ENCODE data around the gene ZNF674.
"Not testable (repeated sequence)": the region's sequence is repeated elsewhere in the genome, so short reads cannot be mapped to it uniquely, and the experiment has no call there.

The ZNF674 gene

GRCh38 chrX:46569621-46570020, 24.4 kb upstream of the ZNF674 start:
- no peak for DNase-seq (ENCODE audit: low read depth in 3 of 3)

DNA sequence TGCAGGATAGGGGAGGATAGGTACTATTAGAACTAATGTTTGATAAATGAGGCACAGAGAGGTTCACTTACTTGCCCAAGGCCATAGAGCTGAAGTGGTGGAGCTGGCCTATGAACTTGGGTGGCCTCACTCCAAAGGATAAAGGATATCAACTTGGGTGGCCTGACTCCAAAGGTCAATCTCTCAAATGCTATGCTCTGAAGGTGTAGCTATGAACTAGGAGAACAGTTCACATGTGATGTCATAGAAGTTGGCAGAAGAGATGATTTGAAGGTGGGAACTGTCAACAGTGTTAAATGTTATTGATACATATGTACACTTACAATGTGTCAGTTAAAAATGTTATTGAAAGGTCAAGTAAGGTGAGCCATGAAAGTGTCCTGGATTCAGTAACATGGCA, 22.2 kb upstream of the ZNF674 start:
- no peak for DNase-seq (ENCODE audit: low read depth in 3 of 3)

GRCh38 chrX:46561824-46562657, 16.8 kb upstream of the ZNF674 start:
- DNase-seq (ENCODE audit: low read depth in 3 of 3) = no peak

DNA sequence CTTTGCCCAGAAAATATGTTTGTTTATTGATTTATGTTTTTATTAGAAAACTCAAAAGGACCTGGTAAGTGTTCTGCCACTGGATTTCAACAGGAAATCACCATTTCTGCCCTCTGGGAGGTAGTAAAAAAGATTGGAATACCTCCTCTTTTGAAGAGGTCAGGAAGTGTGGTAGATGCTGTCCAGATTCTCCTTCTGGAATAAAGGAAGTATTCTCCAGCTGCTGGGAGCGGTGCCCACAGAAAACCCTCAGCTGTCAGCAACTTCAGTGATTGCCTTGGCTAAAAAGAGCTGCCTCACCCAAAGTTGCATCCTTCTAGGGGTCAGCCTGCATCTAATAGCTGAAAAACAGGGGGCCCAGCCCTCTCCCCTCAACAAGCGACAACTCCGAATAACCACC, 13.8 kb upstream of the ZNF674 start:
- no peak for DNase-seq (ENCODE audit: low read depth in 3 of 3)

DNA sequence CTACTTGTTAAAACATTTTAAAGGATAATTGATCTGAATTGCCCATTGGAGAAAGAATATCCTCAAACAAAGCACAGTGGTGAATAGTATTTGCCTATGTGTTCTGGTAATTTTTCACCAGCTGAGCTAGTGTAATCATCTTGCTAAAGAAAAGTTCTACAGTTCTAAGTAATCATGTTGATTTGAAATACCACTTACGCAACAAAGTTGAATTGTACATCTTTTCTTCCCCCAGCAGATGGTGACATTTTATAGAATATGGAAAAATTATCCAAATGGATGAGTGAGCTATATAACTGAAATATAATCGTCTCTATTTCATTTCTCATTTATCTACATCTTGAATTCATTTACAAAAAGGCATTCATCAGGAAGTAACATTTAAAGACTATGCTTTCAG, 9.7 kb upstream of the ZNF674 start:
- DNase-seq (ENCODE audit: low read depth in 3 of 3) = no peak

DNA sequence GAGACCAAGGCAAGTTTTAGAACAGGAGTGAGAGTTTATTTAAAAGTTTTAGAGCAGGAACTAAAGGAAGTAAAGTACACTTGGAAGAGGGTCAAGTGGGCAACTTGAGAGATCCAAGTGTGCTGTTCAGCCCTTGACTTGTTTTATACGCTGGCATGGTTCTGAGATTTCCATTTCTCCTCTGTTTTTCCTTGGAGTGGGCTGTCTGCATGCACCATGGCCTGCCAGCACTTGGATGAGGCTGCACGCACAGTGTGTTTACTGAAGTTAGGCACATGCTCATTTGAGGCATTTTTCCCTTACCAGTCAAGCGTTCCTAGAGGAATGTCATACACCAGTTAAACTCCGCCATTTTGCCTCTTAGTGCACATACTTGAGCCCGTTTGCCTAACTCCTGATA, 8.7 kb upstream of the ZNF674 start:
- no peak for DNase-seq (ENCODE audit: low read depth in 3 of 3)

- no peak for DNase-seq (ENCODE audit: low read depth in 3 of 3)
Measured at GRCh38 chrX:46551494-46552128, 6.4 kb upstream of the ZNF674 start.

GRCh38 chrX:46549914-46550313, 4.7 kb upstream of the ZNF674 start:
- no peak for DNase-seq (ENCODE audit: low read depth in 3 of 3)

- DNase-seq (ENCODE audit: low read depth in 3 of 3) = no peak
Measured at GRCh38 chrX:46547857-46548256, 2.6 kb upstream of the ZNF674 start.

- DNase-seq (ENCODE audit: low read depth in 3 of 3) = not testable (repeated sequence)
Measured at GRCh38 chrX:46544527-46544926, 694 bp downstream of the ZNF674 start.

DNA sequence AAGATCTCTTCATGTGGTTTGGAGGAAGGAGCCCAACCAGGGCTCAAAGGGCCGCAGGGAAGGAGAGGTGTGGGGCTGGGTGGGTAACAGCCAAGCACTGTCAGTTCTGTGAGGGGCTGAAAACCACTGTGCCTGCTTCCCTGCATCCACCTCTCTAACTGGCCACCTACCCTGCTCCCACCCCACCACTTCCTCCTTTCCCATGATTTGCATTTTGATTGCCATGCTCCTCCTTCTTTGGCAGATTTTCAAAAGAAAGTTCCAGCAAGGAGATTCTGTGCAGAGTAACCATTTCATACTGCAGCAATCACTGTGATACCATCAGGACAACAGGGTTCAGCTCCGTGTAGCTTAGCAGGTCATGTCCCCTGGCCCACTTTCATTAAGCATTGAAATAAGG, 1.8 kb downstream of the ZNF674 start:
- DNase-seq (ENCODE audit: low read depth in 3 of 3) = no peak

DNA sequence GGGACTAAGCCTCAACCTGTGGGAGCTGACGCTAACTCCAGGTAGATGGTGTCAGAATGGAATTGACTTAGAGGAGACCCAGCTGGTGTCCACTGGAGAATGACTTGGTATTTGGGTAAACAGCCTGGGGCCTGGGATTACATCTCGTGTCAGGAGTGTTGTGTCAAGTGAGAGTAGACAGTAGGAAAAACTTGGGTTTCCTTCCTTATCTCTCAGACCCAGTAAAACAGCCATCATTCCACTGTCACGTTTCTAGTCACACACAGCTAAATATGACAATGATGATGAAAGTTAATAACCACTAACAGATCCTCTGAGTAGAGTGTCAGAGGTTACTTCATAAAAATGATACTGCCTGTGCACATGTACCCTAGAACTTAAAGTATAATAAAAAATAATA, 13.8 kb downstream of the ZNF674 start:
- DNase-seq (ENCODE audit: low read depth in 3 of 3) = no peak

- DNase-seq (ENCODE audit: low read depth in 3 of 3) = not testable (repeated sequence)
Measured at GRCh38 chrX:46530404-46530908, 14.8 kb downstream of the ZNF674 start.

DNA sequence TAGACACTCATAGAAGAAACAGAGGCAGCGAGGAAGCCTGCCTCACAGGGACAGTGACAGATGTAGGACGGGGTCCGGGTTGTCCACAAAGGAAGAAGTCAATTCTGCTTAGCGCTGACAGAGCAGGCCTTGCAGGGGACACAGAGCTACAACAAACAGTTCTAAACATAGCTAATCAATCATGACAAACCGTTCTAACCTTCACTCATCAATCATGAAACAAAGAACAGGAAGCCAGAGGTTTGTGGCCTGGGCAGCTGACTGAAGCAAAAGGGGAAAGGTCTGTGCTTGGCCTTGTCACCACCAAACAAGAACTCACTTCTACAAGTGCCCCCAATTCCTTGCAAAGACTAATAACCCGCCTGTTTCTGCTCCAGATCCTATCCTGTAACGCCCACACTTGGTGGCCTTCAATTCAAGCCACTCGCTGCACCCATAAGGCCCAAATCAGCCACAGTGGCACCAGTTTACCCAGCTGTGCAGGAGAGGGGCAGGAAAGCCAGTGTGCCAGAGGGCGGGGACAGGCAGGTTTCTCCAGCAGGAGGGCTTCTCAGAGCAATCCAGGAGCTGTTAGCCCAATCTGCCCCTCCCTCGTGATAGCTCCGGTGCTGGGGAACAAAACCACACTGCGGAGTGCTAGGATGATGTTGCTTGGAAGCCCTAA, 15.3 kb downstream of the ZNF674 start:
- not testable (repeated sequence) for DNase-seq (ENCODE audit: low read depth in 3 of 3)

- DNase-seq (ENCODE audit: low read depth in 3 of 3) = not testable (repeated sequence)
Measured at GRCh38 chrX:46528640-46529039, 16.6 kb downstream of the ZNF674 start.

- DNase-seq (ENCODE audit: low read depth in 3 of 3) = no peak
Measured at GRCh38 chrX:46506076-46506475, 39.1 kb downstream of the ZNF674 start.

- no peak for DNase-seq (ENCODE audit: low read depth in 3 of 3)
Measured at GRCh38 chrX:46502848-46503247, 42.4 kb downstream of the ZNF674 start.

DNA sequence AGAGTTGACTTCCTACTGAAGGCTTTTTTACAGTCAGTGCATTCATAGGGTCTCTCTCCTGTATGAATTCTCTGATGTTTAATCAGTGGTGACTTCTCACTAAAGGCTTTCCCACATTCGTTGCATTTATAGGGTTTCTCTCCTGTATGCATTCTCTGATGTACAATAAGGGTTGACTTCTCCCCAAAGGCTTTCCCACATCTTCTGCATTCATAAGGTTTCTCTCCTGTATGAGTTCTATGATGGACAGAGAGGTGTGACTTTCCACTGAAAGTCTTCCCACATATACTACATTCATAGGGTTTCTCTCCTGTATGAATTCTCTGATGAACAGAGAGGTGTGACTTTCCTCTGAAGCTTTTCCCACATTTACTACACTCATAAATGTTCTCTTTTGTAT, 45.2 kb downstream of the ZNF674 start:
- DNase-seq (ENCODE audit: low read depth in 3 of 3) = no peak

DNA sequence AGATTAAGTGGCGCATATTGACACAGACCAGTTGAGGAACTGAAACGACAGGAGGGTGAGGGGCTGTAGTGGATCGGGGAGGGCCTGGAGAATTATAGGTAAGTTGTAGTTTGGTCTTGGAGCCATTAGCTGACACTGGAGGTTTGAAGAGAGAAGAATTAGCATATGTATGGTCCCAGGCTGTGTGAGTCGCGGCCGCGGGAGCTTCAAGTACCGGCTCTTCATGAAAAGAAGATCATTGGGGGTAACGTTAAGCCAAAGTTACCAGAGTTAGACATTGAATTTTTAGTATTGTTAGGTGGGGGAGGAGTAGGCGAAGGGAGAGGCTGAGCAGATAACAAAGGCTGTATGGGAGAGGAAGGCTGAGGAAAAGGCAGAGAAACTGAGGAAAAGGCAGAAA, 56.5 kb downstream of the ZNF674 start:
- no peak for DNase-seq (ENCODE audit: low read depth in 3 of 3)

DNA sequence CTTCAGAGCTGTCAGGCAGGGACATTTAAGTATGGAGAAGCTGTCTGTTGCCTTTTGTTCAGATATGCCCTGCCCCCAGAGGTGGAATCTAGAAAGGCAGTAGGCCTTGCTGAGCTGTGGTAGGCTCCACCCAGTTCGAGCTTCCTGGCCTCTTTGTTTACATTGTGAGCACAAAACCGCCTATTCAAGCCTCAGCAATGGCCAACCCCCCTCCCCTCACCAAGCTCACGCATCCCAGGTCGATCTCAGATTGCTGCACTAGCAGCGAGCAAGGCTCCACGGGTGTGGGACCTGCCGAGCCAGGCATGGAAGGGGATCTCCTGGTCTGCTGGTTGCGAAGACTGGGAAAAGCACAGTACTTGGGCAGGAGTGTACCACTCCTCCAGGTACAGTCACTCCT, 59.3 kb downstream of the ZNF674 start:
- DNase-seq (ENCODE audit: low read depth in 3 of 3) = no peak

- not testable (repeated sequence) for DNase-seq (ENCODE audit: low read depth in 3 of 3)
Measured at GRCh38 chrX:46478634-46479033, 66.6 kb downstream of the ZNF674 start.

- no peak for DNase-seq (ENCODE audit: low read depth in 3 of 3)
Measured at GRCh38 chrX:46477435-46477834, 67.8 kb downstream of the ZNF674 start.

DNA sequence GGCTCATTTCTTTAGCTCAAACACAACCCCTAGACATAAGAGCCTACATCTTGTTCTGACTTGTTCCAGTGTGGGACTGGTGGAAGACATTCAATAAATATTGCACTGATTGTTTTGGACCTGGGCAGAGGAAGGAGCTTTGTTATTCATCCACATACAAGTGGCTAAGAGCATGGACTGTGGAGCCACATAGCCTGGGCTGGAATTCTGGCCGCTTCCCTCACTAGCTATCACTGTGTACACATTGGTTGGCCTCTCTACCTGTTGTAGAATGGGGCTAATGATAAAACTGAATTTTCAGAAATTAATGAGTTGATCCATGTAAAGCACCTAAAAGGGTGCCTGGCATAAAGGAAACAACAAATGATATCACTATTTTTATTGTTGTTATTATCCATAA, 80.0 kb downstream of the ZNF674 start:
- no peak for DNase-seq (ENCODE audit: low read depth in 3 of 3)
